Mucosa of descending colon (tissue), 3 donors: ENCODE data around the gene CADM1. TPM values are rescaled to one million over a fixed set of nuclear protein-coding genes. Genes with fewer than 3 reads are reported as not detected.

Source experiments
- ATAC-seq: fragments of 200-7000 bp; cut with Tn5 transposase; one replicate; pipeline ENCODE4 v1.9.1; 2020; ENCODE audit warnings: mild to moderate bottlenecking, moderate library complexity
- DNase-seq, 3 donors: peaks; one replicate each; pipeline ENCODE4 v3.0.0-alpha.2; 2020
- H3K36me3 ChIP-seq: fragments of 200-600 bp; one replicate; pipeline ENCODE4 v1.8.0; 2021; ENCODE audit warnings: low read depth, mild to moderate bottlenecking
- H3K4me1 ChIP-seq: fragments of 200-600 bp; one replicate; pipeline ENCODE4 v1.8.0; 2021; ENCODE audit warnings: low read depth, mild to moderate bottlenecking
- H3K4me3 ChIP-seq: fragments of 200-600 bp; one replicate; pipeline ENCODE4 v1.8.0; 2021; ENCODE audit warnings: mild to moderate bottlenecking
- H3K9me3 ChIP-seq: fragments of 200-600 bp; one replicate; pipeline ENCODE4 v1.8.0; 2021; ENCODE audit warnings: mild to moderate bottlenecking
- intact Hi-C, 2 donors: fragments of 100-400 bp; cut with DNase I in 1 of 2; cut with micrococcal nuclease in 1 of 2; formaldehyde crosslinking; loops; one replicate each; pipeline versions ENCODE4 v1.11.0 to v1.11.1; 2022; cut with DNase I, micrococcal nuclease
- total RNA-seq, 3 donors: library from RNA; stranded (reverse); fragmentation: NEBNext Ultra II Directional in 2 of 3; extraction: Animal tissue kit (Norgen Biotek cat#: 25700) in 2 of 3; gene quantifications; one replicate each; pipeline versions ENCODE4 v1.2.1 to v1.2.4, GENCODE V29; 2021 to 2023
- TF ChIP-seq, protein P1 (sequence below): fragments of 200-600 bp; IDR thresholded peaks from one replicate; pipeline ENCODE4 v1.8.0; 2022; ENCODE audit warnings: antibody characterized with exemption, mild to moderate bottlenecking
- donor health status: DM: no; HTN: no; CAD: no; lungs with moderate emphysema.
- donor health status: DM: no; HTN: no; CAD: no.
- donor health status: DM: no; HTN: yes; CAD: no.

Gene CADM1
- total RNA-seq, 3 donors from 2014 or later: 4.3 to 20.2 (median 7.2) TPM

DNA sequence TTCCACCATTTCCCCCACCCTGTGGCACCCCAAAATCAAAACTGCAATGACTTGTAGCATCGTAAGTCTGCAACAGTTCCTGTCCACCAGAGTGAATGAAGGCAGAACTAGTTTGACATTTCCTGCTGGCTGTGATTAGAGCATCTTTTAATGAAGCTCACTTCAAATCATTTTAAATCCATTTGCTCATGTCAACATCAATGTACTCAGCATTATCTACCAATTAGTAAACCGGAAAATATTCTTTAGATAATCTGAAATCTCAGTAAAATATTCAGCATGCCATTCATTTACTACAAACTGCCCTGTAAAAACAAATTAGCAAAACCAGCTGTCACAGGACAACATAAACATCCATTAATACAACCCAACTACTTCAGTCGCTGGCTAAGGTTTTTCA is 38.1 kb downstream of the CADM1 start:
- TF ChIP-seq, protein P1, sequence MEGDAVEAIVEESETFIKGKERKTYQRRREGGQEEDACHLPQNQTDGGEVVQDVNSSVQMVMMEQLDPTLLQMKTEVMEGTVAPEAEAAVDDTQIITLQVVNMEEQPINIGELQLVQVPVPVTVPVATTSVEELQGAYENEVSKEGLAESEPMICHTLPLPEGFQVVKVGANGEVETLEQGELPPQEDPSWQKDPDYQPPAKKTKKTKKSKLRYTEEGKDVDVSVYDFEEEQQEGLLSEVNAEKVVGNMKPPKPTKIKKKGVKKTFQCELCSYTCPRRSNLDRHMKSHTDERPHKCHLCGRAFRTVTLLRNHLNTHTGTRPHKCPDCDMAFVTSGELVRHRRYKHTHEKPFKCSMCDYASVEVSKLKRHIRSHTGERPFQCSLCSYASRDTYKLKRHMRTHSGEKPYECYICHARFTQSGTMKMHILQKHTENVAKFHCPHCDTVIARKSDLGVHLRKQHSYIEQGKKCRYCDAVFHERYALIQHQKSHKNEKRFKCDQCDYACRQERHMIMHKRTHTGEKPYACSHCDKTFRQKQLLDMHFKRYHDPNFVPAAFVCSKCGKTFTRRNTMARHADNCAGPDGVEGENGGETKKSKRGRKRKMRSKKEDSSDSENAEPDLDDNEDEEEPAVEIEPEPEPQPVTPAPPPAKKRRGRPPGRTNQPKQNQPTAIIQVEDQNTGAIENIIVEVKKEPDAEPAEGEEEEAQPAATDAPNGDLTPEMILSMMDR: no peak
- Histone ChIP-seq H3K9me3 (no peaks in the 10 kb centered on the region), H3K36me3 (no peaks in the 10 kb centered on the region), H3K4me3 (no peak overlapping the region), H3K4me1 (no peaks in the 10 kb centered on the region)
- ATAC-seq (no peak), DNase-seq (no peak)
- intact Hi-C loops: no loop called here

DNA sequence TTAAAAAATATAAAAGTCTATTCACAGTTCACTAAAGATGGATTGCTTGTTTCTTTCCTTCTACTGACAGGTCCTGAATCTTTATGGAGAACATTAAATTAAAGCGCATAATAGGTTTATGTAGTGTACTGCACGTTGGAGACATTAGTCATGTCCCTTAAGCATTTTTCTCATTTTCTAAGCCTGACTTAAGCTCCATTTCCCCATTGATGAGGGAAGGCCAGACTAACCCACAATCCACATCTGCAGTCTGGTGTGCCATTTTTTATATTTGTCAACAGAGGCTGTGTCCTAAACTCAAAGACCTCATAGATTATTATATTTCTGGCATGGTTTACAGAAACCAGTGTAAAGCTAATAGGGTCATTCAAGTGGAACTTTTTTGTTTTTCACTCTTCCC is 39.9 kb downstream of the CADM1 start:
- H3K4me3 ChIP-seq: no peak overlapping the region
- ATAC-seq (no peak), DNase-seq (no peak)
- H3K9me3 ChIP-seq: no peaks in the 10 kb centered on the region
- intact Hi-C loops: no loop called here
- no peaks in the 10 kb centered on the region for H3K4me1 ChIP-seq
- H3K36me3 ChIP-seq: no peaks in the 10 kb centered on the region
- TF ChIP-seq, protein P1: no peak

DNA sequence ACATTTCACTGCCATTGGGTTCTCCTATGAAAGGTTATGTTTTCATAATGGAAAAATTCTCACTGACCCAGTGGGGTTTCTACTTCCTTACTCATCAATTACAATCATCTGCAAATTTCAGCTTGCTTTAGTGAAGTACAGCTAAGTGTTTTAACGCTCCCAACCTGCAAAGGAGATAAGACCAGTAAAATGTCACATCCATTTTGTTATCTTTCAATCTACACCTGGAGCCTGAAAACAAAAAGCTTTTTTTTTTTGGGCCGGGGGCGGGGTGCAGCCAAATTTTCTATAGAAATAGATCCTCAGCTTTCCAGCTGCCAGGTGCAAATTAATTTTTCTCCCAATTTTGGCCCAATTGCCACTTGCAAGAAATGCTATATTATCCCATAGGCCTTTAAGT is 40.6 kb downstream of the CADM1 start:
- no peaks in the 10 kb centered on the region for H3K4me1 ChIP-seq
- TF ChIP-seq, protein P1: no peak

DNA sequence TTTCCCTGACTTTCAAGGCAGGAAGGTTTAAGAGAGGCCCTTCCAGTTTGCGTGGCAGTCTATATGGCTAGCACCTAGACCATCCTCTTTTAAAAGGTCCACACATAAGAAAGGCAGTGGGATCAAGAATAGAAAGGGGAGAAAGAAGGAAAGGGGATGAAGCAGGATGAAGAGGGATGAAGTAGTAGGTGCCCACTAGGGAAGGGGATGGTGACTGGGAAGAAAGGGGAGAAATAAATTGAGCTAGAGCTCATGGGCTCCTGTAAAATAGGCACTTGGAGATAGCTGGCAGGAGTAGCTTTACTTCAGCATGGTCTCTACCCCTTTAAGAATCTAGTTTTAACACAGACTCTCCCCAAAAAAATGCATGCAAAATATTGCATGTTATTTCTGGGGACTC is 41.5 kb downstream of the CADM1 start:
- Histone ChIP-seq H3K9me3 (no peaks in the 10 kb centered on the region), H3K4me1 (no peaks in the 10 kb centered on the region), H3K4me3 (no peak overlapping the region), H3K36me3 (no peaks in the 10 kb centered on the region)
- ATAC-seq: no peak
- intact Hi-C loops: no loop called here
- TF ChIP-seq, protein P1: no peak
- DNase-seq: no peak

More for the DNA sequence above, 40.6 kb downstream of the CADM1 start:
- Histone ChIP-seq H3K36me3 (no peaks in the 10 kb centered on the region), H3K9me3 (no peaks in the 10 kb centered on the region), H3K4me3 (no peak overlapping the region)
- ATAC-seq (no peak), DNase-seq (no peak)
- intact Hi-C loops: no loop called here

DNA sequence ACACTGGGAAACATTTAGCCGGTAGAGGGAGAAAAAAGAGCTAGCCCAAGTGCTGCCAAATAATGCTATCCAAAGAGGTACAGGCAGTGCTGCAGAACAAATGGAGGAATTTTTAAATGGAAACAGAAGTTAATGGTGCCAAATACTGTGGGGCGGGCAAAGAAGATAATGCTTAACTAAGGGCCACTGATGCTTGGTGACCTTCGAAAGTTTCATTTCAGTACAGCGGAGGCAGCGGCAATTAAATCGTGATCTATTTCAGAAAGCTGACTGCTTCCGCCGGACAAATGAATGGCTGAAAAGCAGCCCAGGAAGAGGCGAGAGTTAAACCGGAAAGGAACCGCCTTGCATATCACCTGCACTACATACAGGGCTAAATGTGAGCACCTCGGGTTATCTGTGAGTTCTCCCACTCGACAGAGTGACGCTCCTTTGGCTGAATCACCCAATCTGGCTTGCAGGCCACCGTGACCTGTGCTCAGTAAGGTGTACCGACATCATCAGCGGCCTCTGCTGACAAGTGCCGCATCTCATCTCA is 42.1 kb downstream of the CADM1 start:
- H3K4me3 ChIP-seq: no peak overlapping the region
- no peaks in the 10 kb centered on the region for H3K4me1 ChIP-seq
- no peaks in the 10 kb centered on the region for H3K36me3 ChIP-seq
- H3K9me3 ChIP-seq: no peaks in the 10 kb centered on the region
- DNase-seq (no peak), ATAC-seq (no peak)
- TF ChIP-seq, protein P1: no peak
- intact Hi-C loops: no loop called here

DNA sequence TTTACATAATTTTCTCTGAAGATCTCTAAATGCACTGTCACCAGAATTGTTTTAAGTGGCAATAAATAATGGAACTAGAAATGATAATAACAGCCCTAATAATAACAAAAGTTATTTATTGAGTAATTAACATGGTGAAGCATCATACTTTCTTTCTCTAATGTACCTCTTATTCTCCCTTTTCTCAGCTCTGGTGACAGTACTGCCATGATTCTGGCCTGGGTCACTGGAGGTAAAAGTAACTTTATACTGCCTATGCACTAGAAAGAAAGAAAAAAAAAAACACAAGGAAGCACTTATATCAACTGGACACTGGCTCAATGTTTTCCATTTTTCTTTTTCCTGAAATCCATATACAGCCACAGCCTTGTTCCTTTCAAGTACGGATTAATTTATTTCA is 43.7 kb downstream of the CADM1 start:
- Histone ChIP-seq H3K4me1 (no peaks in the 10 kb centered on the region), H3K9me3 (no peaks in the 10 kb centered on the region), H3K36me3 (no peaks in the 10 kb centered on the region), H3K4me3 (no peak overlapping the region)
- intact Hi-C loops: no loop called here
- TF ChIP-seq, protein P1: no peak
- DNase-seq (no peak), ATAC-seq (no peak)
